ENCODE measurements around the gene SLC12A2. TPM values are rescaled to one million over a fixed set of nuclear protein-coding genes. Genes with fewer than 3 reads are reported as not detected.

The SLC12A2 gene
- total and polyA plus RNA-seq, 2 donors (not counting 1 experiment from before 2014, with no cell fraction given), result 13.7 to 18.6 TPM

DNA sequence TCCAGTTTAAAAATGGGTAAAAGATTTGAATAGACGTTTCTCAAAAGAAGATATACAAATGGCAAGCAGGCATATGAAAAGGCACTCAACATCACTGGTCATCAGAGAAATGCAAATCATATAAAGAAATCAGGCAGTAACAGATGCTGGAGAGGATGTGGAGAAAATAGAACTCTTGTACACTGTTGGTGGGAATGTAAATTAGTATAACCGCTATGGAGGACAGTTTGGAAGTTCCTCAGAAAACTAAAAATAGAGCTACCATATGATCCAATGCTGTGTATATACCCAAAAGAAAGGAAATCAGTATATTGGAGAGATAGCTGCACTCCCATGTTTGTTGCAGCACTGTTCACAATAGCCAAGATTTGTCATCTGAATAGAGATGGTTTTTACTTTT is 42.7 kb downstream of the SLC12A2 start:
- H3K27me3 ChIP-seq (ENCODE audit: control insufficient read depth, insufficient read depth, low read length), result no peaks in the 10 kb centered on the region
- H3K4me1 ChIP-seq (ENCODE audit: control insufficient read depth, extremely low read depth, insufficient read depth, low read length), result no peaks in the 10 kb centered on the region
- no peak overlapping the region for H3K9ac ChIP-seq (ENCODE audit: insufficient read depth, low read length)
- H3K27ac ChIP-seq (ENCODE audit: insufficient read depth, low read length), result no peak overlapping the region
- TF ChIP-seq CTCF (conservative IDR thresholded peaks at IDR 0.05 in 1 of 2, IDR thresholded peaks at IDR 0.05 in 1 of 2; ENCODE audit: low read depth in 1 of 2, low read length in 2 of 2), result no peak
- no peak for TF ChIP-seq EZH2 (IDR thresholded peaks at IDR 0.05; ENCODE audit: low read length, missing control alignments)
- no peak overlapping the region for H2AFZ ChIP-seq (ENCODE audit: low read length)
- no peak overlapping the region for H3K4me2 ChIP-seq (ENCODE audit: extremely low read depth, insufficient read depth, low read length)
- H3K79me2 ChIP-seq (ENCODE audit: control insufficient read depth, insufficient read depth, low read length), result no peaks in the 10 kb centered on the region
- no peak for DNase-seq (ENCODE audit: low read depth in 2 of 2)
- H3K4me3 ChIP-seq (replicated peaks in 1 of 4; ENCODE audit: control extremely low read depth in 1 of 4, insufficient read depth in 1 of 4, low read depth in 3 of 4, low read length in 4 of 4), result no peak overlapping the region
- no peaks in the 10 kb centered on the region for H4K20me1 ChIP-seq (ENCODE audit: control insufficient read depth, extremely low read depth, insufficient read depth, low read length)
- H3K9me3 ChIP-seq (ENCODE audit: control insufficient read depth, insufficient read depth, low read depth, low read length), result no peaks in the 10 kb centered on the region
- H3K36me3 ChIP-seq (ENCODE audit: control insufficient read depth, insufficient read depth, low read length), result no peaks in the 10 kb centered on the region

GRCh38 chr5:128132499-128132898 is 48.9 kb downstream of the SLC12A2 start:
- Histone ChIP-seq H3K4me2 (ENCODE audit: extremely low read depth, insufficient read depth, low read length) (no peak overlapping the region), H3K27ac (ENCODE audit: insufficient read depth, low read length) (no peak overlapping the region), H3K9ac (ENCODE audit: insufficient read depth, low read length) (no peak overlapping the region), H3K36me3 (ENCODE audit: control insufficient read depth, insufficient read depth, low read length) (no peaks in the 10 kb centered on the region), H3K9me3 (ENCODE audit: control insufficient read depth, insufficient read depth, low read depth, low read length) (no peaks in the 10 kb centered on the region), H3K27me3 (ENCODE audit: control insufficient read depth, insufficient read depth, low read length) (no peaks in the 10 kb centered on the region), H2AFZ (ENCODE audit: low read length) (no peak overlapping the region), H3K4me3 (replicated peaks in 1 of 4; ENCODE audit: control extremely low read depth in 1 of 4, insufficient read depth in 1 of 4, low read depth in 3 of 4, low read length in 4 of 4) (no peak overlapping the region), H4K20me1 (ENCODE audit: control insufficient read depth, extremely low read depth, insufficient read depth, low read length) (no peaks in the 10 kb centered on the region), H3K79me2 (ENCODE audit: control insufficient read depth, insufficient read depth, low read length) (no peaks in the 10 kb centered on the region), H3K4me1 (ENCODE audit: control insufficient read depth, extremely low read depth, insufficient read depth, low read length) (no peaks in the 10 kb centered on the region)
- DNase-seq (ENCODE audit: low read depth in 2 of 2), result no peak
- TF ChIP-seq CTCF (conservative IDR thresholded peaks at IDR 0.05 in 1 of 2, IDR thresholded peaks at IDR 0.05 in 1 of 2; ENCODE audit: low read depth in 1 of 2, low read length in 2 of 2), result no peak
- TF ChIP-seq EZH2 (IDR thresholded peaks at IDR 0.05; ENCODE audit: low read length, missing control alignments), result no peak

DNA sequence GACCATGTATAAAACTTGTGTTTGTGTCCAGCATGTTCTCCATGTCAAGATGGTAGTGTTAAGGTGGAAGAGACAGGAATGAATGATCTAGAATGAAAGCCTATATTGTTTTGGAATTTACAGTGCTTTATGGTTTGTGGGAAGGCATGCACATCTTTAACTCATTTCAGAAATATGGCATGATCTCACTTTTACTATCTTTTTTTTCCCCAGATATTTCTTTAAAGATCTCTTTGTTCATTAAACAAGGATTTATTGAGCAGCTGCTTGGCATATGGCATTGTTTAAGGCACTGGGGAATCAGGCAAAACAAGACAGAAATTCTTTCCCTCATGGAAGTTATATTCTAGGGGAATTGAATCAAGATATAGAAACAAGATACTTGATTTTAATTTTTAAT is 51.7 kb downstream of the SLC12A2 start:
- H3K36me3 ChIP-seq (ENCODE audit: control insufficient read depth, insufficient read depth, low read length), result no peaks in the 10 kb centered on the region
- no peak overlapping the region for H3K9ac ChIP-seq (ENCODE audit: insufficient read depth, low read length)
- H3K79me2 ChIP-seq (ENCODE audit: control insufficient read depth, insufficient read depth, low read length), result no peaks in the 10 kb centered on the region
- no peak overlapping the region for H3K4me3 ChIP-seq (replicated peaks in 1 of 4; ENCODE audit: control extremely low read depth in 1 of 4, insufficient read depth in 1 of 4, low read depth in 3 of 4, low read length in 4 of 4)
- H3K27ac ChIP-seq (ENCODE audit: insufficient read depth, low read length), result no peak overlapping the region
- H3K4me1 ChIP-seq (ENCODE audit: control insufficient read depth, extremely low read depth, insufficient read depth, low read length), result no peaks in the 10 kb centered on the region
- H2AFZ ChIP-seq (ENCODE audit: low read length), result no peak overlapping the region
- no peak for DNase-seq (ENCODE audit: low read depth in 2 of 2)
- H3K4me2 ChIP-seq (ENCODE audit: extremely low read depth, insufficient read depth, low read length), result no peak overlapping the region
- no peaks in the 10 kb centered on the region for H3K27me3 ChIP-seq (ENCODE audit: control insufficient read depth, insufficient read depth, low read length)
- TF ChIP-seq CTCF (conservative IDR thresholded peaks at IDR 0.05 in 1 of 2, IDR thresholded peaks at IDR 0.05 in 1 of 2; ENCODE audit: low read depth in 1 of 2, low read length in 2 of 2) (no peak), EZH2 (IDR thresholded peaks at IDR 0.05; ENCODE audit: low read length, missing control alignments) (no peak)
- H4K20me1 ChIP-seq (ENCODE audit: control insufficient read depth, extremely low read depth, insufficient read depth, low read length), result no peaks in the 10 kb centered on the region
- no peaks in the 10 kb centered on the region for H3K9me3 ChIP-seq (ENCODE audit: control insufficient read depth, insufficient read depth, low read depth, low read length)
